Lung microvascular endothelial cell (primary cell): Measurements from ENCODE around the gene TSHZ1. TPM values are rescaled to one million over a fixed set of nuclear protein-coding genes. Genes with fewer than 3 reads are reported as not detected.
A peak's percentile ranks its signal among the peaks of the same experiment; 100 is the strongest.

Source experiments
- DNase-seq, 2 donors: peaks; one replicate each; pipeline versions ENCODE4 v3.0.0 to v3.0.0-alpha.2; 2010; ENCODE audit warnings: low read depth in 2 of 2
- total RNA-seq: library from RNA; depleted of rRNA; stranded (reverse); fragments of >200 nt; gene quantifications from 2 replicates; pipeline ENCODE4 v1.2.1, GENCODE V29; 2014

TSHZ1 gene
- total RNA-seq, 1 donor from 2014 or later, result 12.5 TPM

GRCh38 chr18:75183973-75184493 lies 26.6 kb upstream of the TSHZ1 start:
- no peak for DNase-seq

- no peak for DNase-seq
Observed at GRCh38 chr18:75185460-75185859, 25.1 kb upstream of the TSHZ1 start.

GRCh38 chr18:75187702-75188101 lies 22.9 kb upstream of the TSHZ1 start:
- DNase-seq, result peak in 1 of 2 donors; percentile 61

- DNase-seq, result no peak
Observed at GRCh38 chr18:75189696-75190095, 20.9 kb upstream of the TSHZ1 start.

DNA sequence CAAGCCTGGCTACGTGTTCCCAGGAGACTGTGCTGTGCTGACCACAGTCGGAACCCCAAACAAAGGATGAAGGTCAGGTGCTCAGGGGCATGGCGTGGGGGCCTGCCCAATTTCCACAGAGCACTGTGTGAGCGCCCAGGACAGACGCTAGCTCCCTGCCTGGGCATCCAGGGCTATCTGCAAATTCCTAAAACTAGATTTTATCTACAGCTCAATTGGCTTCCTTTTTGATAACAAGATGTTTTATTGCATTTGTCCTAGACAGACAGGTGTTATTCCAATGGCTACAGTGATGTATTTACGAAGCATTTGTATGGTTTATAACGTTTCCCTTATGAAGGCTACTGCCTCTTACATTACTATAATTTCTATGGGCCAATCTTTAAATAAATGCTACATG lies 17.7 kb upstream of the TSHZ1 start:
- DNase-seq, result no peak

DNA sequence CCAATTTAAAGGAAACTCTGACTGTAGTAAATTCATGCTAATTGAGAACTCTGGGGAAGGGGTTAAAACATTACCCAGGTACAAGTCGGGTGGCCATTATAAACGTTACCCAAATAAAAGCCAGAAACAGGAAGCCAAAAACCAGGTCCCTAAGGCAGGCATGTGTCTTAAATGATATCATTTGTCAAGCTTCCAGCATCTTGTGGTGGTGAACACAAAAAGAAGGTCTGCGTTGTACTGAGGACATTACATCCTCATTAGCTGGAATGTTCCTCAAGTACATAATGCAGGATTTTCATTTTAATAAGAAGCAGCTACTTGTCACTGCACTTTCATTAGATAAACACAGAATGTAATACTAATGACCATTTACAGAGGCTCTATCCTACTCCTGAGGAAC lies 12.6 kb upstream of the TSHZ1 start:
- DNase-seq, result no peak

DNA sequence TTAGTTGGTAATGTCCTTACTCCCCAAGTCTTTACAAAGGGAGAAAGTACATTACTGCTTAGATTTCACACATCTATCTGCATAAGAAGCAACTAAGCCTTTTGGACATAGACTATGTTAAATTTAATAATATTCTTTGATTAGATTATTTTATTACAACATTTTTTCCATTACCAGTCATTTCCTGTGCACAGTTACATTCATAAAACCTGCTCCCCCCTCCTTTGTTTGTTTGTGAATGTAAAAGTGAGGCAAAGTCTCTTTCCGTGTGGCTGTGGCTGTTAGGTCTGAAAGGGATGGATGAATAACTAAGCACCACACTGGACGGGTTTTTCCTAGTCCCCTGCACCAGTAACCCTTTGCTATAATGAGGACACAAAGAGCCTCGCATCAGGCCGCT lies 11.3 kb upstream of the TSHZ1 start:
- DNase-seq, result peak; percentile 40 to 67

GRCh38 chr18:75200071-75200470 lies 10.5 kb upstream of the TSHZ1 start:
- no peak for DNase-seq

DNA sequence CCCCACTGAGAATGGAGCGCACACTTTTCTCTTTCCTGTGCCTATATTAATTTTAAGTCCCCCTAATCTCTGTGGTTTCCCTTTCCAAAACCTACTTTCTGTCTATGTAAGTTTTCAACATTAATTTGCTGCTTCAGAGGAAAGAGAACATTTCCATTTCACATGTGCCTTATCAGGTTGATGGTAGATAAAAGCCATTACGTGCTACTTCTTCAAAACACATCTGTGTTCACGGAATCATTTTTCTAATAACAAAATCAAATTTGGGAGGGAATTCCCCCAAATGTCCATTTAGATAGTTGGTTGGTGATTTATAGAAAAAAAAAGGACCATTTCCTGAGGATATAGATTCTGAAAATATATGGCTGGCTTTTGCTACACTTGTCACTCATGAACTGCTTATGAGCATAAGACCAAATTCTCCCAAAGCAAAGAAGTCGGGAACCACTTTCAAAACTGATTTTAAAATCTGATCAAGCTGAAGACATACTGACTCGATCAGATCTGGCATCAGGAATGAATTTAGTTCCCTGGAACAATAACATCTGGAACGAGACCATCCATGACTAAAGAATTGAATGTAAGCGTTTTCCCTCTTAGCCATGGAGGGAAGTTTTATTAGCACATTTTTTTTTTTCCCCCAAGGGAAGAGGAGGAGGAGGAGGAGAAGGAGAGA lies 9.9 kb upstream of the TSHZ1 start:
- peak in 1 of 2 donors; percentile 33 for DNase-seq

- peak in 1 of 2 donors; percentile 73 for DNase-seq
Observed at GRCh38 chr18:75201282-75202270, 9.0 kb upstream of the TSHZ1 start.

DNA sequence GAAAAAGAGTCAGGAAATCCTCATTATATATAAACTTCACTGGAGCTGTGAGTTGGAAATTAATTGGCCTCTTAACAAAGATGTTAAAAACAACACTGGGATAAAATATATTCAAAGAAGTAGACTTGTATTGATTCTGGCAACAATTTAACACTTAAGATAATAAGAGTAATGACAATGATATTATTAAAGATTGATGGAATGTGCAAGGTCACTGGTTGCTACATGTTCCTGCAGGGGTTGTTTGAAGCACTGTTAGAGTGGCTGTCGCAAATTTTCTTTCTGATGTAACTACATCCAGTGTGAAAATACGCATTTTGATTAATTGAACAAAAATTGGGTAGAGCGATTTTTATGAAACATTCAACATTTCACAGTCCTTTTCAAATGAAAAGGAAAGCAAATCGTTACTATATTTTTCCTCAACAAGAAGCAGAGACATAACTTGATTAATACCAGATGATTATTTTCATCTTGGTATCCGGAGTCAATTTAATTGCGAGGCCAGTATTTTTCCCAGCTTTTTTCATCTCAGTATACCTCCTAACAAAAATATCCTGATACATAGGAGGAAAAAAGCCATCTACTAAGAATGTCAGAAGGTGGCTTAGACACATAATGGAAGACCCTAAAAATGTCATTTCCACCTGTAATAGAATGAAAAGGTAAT lies 7.8 kb upstream of the TSHZ1 start:
- no peak for DNase-seq

- no peak for DNase-seq
Observed at GRCh38 chr18:75203416-75204268, 7.0 kb upstream of the TSHZ1 start.

- peak in 1 of 2 donors; percentile 29 for DNase-seq
Observed at GRCh38 chr18:75204269-75204731, 6.3 kb upstream of the TSHZ1 start.

DNA sequence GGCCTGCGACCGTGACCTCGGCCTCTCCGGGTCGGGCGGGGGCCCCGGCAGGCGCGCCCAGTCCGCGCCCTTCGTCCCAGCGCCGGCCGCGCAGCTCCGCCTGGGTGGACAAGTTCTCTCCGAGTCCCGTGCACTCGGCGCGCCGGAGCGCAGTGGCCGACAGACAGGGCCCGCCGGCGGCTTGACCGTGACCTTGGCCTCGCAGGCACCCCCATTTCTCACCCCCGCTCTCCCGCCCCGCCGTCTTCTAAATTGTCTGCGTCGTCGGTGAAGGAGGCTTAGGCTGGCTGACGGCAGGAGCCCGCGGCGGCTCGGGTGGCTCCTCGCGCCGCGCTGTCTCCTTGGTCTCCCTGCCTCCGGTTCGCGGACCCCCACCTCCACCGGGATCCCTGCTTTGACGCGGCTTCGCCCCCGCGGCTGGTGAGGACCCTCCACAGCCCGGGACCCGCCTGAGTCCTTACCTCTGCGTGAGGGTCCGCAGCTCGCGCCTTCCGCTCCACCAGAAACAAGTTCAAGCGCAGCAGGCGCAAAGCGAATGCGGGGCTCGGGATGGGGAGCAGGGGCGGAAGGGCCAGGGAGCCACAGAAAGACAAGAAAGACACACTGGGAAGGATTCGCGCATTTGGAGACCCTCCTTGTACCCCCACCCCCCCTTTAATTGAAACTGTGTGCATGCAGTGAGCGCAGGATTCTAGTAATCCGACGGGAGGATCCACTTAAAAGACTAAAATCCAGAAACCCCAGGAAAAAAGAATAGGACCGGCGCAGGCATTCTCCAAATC lies 5.7 kb upstream of the TSHZ1 start:
- no peak for DNase-seq

DNA sequence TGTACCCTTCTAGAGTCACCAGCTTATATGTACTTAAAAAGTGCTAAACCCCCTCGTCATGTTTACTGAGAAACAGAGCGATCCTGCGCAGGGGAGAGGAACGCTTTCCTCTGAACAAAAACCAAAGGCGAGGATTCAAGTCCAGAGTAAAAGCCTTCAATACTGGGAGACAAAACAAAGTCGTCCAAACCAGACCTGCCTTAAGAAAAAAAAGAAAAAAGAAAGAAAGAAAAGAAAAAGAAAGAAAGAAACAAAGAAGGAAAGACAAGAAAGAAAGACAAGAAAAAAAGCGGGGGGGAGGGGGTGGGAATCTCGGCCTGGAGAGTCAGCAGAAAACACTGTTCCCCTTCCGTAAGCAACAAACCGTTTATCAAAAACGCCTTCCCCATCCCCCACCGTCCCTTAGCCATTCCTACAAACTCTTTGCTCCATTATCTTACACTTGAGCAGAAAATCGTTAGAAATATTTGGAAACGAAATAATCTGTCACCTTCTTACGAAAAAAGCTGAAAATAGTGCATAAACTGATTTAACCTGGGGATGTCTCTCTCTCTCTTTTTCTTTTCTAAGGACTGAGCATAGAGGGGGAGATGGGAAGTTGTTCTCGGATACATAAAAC lies 5.0 kb upstream of the TSHZ1 start:
- no peak for DNase-seq

- no peak for DNase-seq
Observed at GRCh38 chr18:75206452-75207309, 3.9 kb upstream of the TSHZ1 start.

- peak; percentile 36 to 39 for DNase-seq
Observed at GRCh38 chr18:75207310-75208154, 3.1 kb upstream of the TSHZ1 start.
